ENCODE measurements around the gene TBC1D7. TPM values are rescaled to one million over a fixed set of nuclear protein-coding genes. Genes with fewer than 3 reads are reported as not detected.

Gene TBC1D7
- total RNA-seq, 4 donors from 2014 or later = 8.3 to 15.4 (median 12.2) TPM

GRCh38 chr6:13307508-13307995, 20.8 kb downstream of the TBC1D7 start:
- Histone ChIP-seq H3K4me3 (no peak overlapping the region), H3K27me3 (no peaks in the 10 kb centered on the region), H3K9me3 (no peaks in the 10 kb centered on the region), H3K27ac (no peak overlapping the region), H3K36me3 (peaks cover 43% of the 10 kb centered on the region), H3K4me1 (peaks cover 18% of the 10 kb centered on the region)
- peak in 1 of 2 donors; percentile 67 for DNase-seq (ENCODE audit: low spot score in 2 of 2)
- TF ChIP-seq, protein P1, sequence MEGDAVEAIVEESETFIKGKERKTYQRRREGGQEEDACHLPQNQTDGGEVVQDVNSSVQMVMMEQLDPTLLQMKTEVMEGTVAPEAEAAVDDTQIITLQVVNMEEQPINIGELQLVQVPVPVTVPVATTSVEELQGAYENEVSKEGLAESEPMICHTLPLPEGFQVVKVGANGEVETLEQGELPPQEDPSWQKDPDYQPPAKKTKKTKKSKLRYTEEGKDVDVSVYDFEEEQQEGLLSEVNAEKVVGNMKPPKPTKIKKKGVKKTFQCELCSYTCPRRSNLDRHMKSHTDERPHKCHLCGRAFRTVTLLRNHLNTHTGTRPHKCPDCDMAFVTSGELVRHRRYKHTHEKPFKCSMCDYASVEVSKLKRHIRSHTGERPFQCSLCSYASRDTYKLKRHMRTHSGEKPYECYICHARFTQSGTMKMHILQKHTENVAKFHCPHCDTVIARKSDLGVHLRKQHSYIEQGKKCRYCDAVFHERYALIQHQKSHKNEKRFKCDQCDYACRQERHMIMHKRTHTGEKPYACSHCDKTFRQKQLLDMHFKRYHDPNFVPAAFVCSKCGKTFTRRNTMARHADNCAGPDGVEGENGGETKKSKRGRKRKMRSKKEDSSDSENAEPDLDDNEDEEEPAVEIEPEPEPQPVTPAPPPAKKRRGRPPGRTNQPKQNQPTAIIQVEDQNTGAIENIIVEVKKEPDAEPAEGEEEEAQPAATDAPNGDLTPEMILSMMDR (IDR thresholded peaks at IDR 0.05) = no peak
- TF ChIP-seq POLR2AphosphoS5 (IDR thresholded peaks at IDR 0.05) = no peak
- TF ChIP-seq EP300 (IDR thresholded peaks at IDR 0.05) = no peak
- TF ChIP-seq POLR2A (IDR thresholded peaks at IDR 0.05) = no peak
- WGBS = 90% methylated on average over 7 of the region's 7 CpGs

- Histone ChIP-seq H3K36me3 (peaks cover 37% of the 10 kb centered on the region), H3K4me3 (no peak overlapping the region), H3K27me3 (no peaks in the 10 kb centered on the region)
Measured at GRCh38 chr6:13305791-13306190, 22.5 kb downstream of the TBC1D7 start.

GRCh38 chr6:13305288-13305687, 23.0 kb downstream of the TBC1D7 start:
- no peak overlapping the region for H3K27ac ChIP-seq
- no peaks in the 10 kb centered on the region for H3K9me3 ChIP-seq
- H3K4me1 ChIP-seq = peaks cover 24% of the 10 kb centered on the region
- 73% methylated on average over 4 of the region's 4 CpGs for WGBS
- DNase-seq (ENCODE audit: low spot score in 2 of 2) = no peak
- no peak for TF ChIP-seq POLR2A (IDR thresholded peaks at IDR 0.05)
- TF ChIP-seq, protein P1 (IDR thresholded peaks at IDR 0.05) = no peak
- TF ChIP-seq POLR2AphosphoS5 (IDR thresholded peaks at IDR 0.05) = no peak
- TF ChIP-seq EP300 (IDR thresholded peaks at IDR 0.05) = no peak
- no peak overlapping the region for H3K4me3 ChIP-seq
- H3K27me3 ChIP-seq = no peaks in the 10 kb centered on the region
- H3K36me3 ChIP-seq = peaks cover 40% of the 10 kb centered on the region

More at GRCh38 chr6:13305791-13306190, 22.5 kb downstream of the TBC1D7 start:
- H3K27ac ChIP-seq = no peak overlapping the region
- 97% methylated on average over 1 of the region's 1 CpG for WGBS
- TF ChIP-seq POLR2A (IDR thresholded peaks at IDR 0.05) (no peak), EP300 (IDR thresholded peaks at IDR 0.05) (no peak), POLR2AphosphoS5 (IDR thresholded peaks at IDR 0.05) (no peak)
- TF ChIP-seq, protein P1 (IDR thresholded peaks at IDR 0.05) = no peak
- no peak for DNase-seq (ENCODE audit: low spot score in 2 of 2)
- H3K4me1 ChIP-seq = peaks cover 24% of the 10 kb centered on the region
- no peaks in the 10 kb centered on the region for H3K9me3 ChIP-seq

- Histone ChIP-seq H3K4me1 (peaks cover 24% of the 10 kb centered on the region), H3K9me3 (no peaks in the 10 kb centered on the region), H3K27ac (no peak overlapping the region), H3K27me3 (no peaks in the 10 kb centered on the region), H3K36me3 (peaks cover 41% of the 10 kb centered on the region), H3K4me3 (no peak overlapping the region)
- peak in 1 of 2 donors; percentile 70 for DNase-seq (ENCODE audit: low spot score in 2 of 2)
- TF ChIP-seq POLR2A (IDR thresholded peaks at IDR 0.05) (no peak), POLR2AphosphoS5 (IDR thresholded peaks at IDR 0.05) (no peak), EP300 (IDR thresholded peaks at IDR 0.05) (no peak)
- TF ChIP-seq, protein P1 (IDR thresholded peaks at IDR 0.05) = no peak
- 79% methylated on average over 11 of the region's 11 CpGs for WGBS
Measured at GRCh38 chr6:13304580-13305260, 23.6 kb downstream of the TBC1D7 start.

DNA sequence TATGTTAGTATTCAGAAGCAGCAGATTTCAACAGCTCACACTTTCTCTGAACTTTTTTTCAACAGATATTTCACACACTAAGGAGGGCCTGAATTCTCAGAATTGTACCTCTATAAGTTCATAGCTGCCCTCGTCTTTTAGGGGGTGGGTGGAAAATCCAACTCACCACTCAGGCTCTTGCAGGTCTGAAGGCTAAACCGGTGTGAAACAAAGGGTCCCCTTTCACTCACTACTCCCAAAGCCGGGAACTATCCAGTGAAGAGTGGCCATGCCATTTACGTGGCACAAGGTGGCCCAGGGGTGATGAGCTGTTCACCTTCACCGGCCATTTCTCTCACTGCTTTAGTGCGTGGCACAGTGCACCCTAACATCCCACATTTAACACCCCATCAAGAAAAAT, 24.2 kb downstream of the TBC1D7 start:
- DNase-seq (ENCODE audit: low spot score in 2 of 2) = peak in 1 of 2 donors; percentile 49
- H3K27ac ChIP-seq = peak overlapping the region; percentile 67
- TF ChIP-seq, protein P1 (IDR thresholded peaks at IDR 0.05) = no peak
- H3K9me3 ChIP-seq = no peaks in the 10 kb centered on the region
- H3K36me3 ChIP-seq = peaks cover 45% of the 10 kb centered on the region
- H3K4me3 ChIP-seq = no peak overlapping the region
- WGBS = 81% methylated on average over 6 of the region's 6 CpGs
- H3K4me1 ChIP-seq = peaks cover 24% of the 10 kb centered on the region
- no peaks in the 10 kb centered on the region for H3K27me3 ChIP-seq

Measured in suprapubic skin (tissue), 4 donors.